K562 (cell line): ENCODE measurements around the gene ZNF628. TPM values are rescaled to one million over a fixed set of nuclear protein-coding genes. Genes with fewer than 3 reads are reported as not detected.
A peak's percentile ranks its signal among the peaks of the same experiment; 100 is the strongest.

Experiments
- ZFP91 ChIP-seq: sonication (generic); formaldehyde crosslinking; IDR thresholded peaks from 2 replicates; pipeline ENCODE4 v1.8.0; 2022; ENCODE audit warnings: mild to moderate bottlenecking, missing genetic modification reagents
- ZNF133 ChIP-seq: fragments of 250-450 bp; sonication (Bioruptor Pico); IDR thresholded peaks from 2 replicates; pipeline ENCODE4 v1.4.0; 2020; ENCODE audit warnings: mild to moderate bottlenecking
- ZNF316 ChIP-seq: fragments of 450-650 bp; IDR thresholded peaks from 2 replicates; pipeline ENCODE4 v1.6.1; 2016
- ZNF407 ChIP-seq: fragments of 450-650 bp; IDR thresholded peaks from 2 replicates; pipeline ENCODE4 v1.6.1; 2016; ENCODE audit warnings: low read depth
- ZNF764 ChIP-seq: fragments of 250-450 bp; sonication (Bioruptor Pico); IDR thresholded peaks from 2 replicates; pipeline ENCODE4 v1.4.0; 2020; ENCODE audit warnings: low read depth, mild to moderate bottlenecking, moderate library complexity
- polyA plus RNA-seq, 8 experiments: library from polyadenylated mRNA; depleted of rRNA in 4 of 8; stranded (reverse) in 5 of 8; unstranded in 3 of 8; fragments of >200 nt; fragmentation: Nextera tagmentation in 2 of 8; fragmentation: Illumina TruSeq in 1 of 8; extraction: Ambion mirVana in 2 of 8; extraction: Trizol in 1 of 8; gene quantifications; 2 replicates each; pipeline versions ENCODE4 v1.2.1 to v1.2.3, GENCODE V29; 2011 to 2014; ENCODE audit warnings: inconsistent platforms in 1 of 8, missing spikeins in 1 of 8
- total RNA-seq, 7 experiments: library from RNA; depleted of rRNA in 6 of 7; stranded (reverse); fragments of >200 nt in 6 of 7; fragmentation: Illumina TruSeq in 2 of 7; extraction: Trizol in 2 of 7; gene quantifications; 2 replicates each; pipeline versions ENCODE4 v1.2.1 to v1.2.3, GENCODE V29; 2011 to 2021; ENCODE audit warnings: low replicate concordance in 1 of 7
- TF ChIP-seq, protein P1 (sequence below), 2 experiments: fragments of 450-650 bp; IDR thresholded peaks; 2 replicates each; pipeline ENCODE4 v1.6.1; 2018; ENCODE audit warnings: mild to moderate bottlenecking in 2 of 2, low read depth in 1 of 2; ENCODE audit not compliant: partially characterized antibody in 2 of 2
- TF ChIP-seq, protein P2 (sequence below), 2 experiments: fragments of 150-350 bp in 1 of 2; IDR thresholded peaks; 2 replicates each; pipeline ENCODE4 v1.6.1; 2012 to 2016; ENCODE audit warnings: low read depth in 2 of 2, low read length in 2 of 2, mild to moderate bottlenecking in 1 of 2, moderate library complexity in 1 of 2

Gene ZNF628
- total and polyA plus RNA-seq, 9 of the 15 experiments (the other 6 are each of a cell fraction or from before 2014, with no cell fraction given): 0.13 to 13.6 (median 2.2) TPM; not detected in 3

- TF ChIP-seq, protein P1, sequence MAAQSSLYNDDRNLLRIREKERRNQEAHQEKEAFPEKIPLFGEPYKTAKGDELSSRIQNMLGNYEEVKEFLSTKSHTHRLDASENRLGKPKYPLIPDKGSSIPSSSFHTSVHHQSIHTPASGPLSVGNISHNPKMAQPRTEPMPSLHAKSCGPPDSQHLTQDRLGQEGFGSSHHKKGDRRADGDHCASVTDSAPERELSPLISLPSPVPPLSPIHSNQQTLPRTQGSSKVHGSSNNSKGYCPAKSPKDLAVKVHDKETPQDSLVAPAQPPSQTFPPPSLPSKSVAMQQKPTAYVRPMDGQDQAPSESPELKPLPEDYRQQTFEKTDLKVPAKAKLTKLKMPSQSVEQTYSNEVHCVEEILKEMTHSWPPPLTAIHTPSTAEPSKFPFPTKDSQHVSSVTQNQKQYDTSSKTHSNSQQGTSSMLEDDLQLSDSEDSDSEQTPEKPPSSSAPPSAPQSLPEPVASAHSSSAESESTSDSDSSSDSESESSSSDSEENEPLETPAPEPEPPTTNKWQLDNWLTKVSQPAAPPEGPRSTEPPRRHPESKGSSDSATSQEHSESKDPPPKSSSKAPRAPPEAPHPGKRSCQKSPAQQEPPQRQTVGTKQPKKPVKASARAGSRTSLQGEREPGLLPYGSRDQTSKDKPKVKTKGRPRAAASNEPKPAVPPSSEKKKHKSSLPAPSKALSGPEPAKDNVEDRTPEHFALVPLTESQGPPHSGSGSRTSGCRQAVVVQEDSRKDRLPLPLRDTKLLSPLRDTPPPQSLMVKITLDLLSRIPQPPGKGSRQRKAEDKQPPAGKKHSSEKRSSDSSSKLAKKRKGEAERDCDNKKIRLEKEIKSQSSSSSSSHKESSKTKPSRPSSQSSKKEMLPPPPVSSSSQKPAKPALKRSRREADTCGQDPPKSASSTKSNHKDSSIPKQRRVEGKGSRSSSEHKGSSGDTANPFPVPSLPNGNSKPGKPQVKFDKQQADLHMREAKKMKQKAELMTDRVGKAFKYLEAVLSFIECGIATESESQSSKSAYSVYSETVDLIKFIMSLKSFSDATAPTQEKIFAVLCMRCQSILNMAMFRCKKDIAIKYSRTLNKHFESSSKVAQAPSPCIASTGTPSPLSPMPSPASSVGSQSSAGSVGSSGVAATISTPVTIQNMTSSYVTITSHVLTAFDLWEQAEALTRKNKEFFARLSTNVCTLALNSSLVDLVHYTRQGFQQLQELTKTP (IDR thresholded peaks at IDR 0.05; ENCODE audit: low read depth in 1 of 2, partially characterized antibody in 2 of 2): peak in 1 of 2 experiments; percentile 95
- TF ChIP-seq ZFP91 (CRISPR knock-in tag) (no peak), ZNF316 (no peak), ZNF764 (CRISPR knock-in tag) (no peak), ZNF133 (no peak), ZNF407 (no peak)
- TF ChIP-seq, protein P2, sequence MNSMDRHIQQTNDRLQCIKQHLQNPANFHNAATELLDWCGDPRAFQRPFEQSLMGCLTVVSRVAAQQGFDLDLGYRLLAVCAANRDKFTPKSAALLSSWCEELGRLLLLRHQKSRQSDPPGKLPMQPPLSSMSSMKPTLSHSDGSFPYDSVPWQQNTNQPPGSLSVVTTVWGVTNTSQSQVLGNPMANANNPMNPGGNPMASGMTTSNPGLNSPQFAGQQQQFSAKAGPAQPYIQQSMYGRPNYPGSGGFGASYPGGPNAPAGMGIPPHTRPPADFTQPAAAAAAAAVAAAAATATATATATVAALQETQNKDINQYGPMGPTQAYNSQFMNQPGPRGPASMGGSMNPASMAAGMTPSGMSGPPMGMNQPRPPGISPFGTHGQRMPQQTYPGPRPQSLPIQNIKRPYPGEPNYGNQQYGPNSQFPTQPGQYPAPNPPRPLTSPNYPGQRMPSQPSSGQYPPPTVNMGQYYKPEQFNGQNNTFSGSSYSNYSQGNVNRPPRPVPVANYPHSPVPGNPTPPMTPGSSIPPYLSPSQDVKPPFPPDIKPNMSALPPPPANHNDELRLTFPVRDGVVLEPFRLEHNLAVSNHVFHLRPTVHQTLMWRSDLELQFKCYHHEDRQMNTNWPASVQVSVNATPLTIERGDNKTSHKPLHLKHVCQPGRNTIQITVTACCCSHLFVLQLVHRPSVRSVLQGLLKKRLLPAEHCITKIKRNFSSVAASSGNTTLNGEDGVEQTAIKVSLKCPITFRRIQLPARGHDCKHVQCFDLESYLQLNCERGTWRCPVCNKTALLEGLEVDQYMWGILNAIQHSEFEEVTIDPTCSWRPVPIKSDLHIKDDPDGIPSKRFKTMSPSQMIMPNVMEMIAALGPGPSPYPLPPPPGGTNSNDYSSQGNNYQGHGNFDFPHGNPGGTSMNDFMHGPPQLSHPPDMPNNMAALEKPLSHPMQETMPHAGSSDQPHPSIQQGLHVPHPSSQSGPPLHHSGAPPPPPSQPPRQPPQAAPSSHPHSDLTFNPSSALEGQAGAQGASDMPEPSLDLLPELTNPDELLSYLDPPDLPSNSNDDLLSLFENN (IDR thresholded peaks at IDR 0.05; ENCODE audit: low read depth in 2 of 2, low read length in 2 of 2): no peak
Measured at GRCh38 chr19:55437410-55437809, 39.0 kb upstream of the ZNF628 start (continued).
